Measurements from ENCODE around the gene UTP20. TPM values are rescaled to one million over a fixed set of nuclear protein-coding genes. Genes with fewer than 3 reads are reported as not detected.

Gene UTP20
- total RNA-seq, 4 donors from 2014 or later, result 9.7 to 17.6 (median 11.2) TPM

DNA sequence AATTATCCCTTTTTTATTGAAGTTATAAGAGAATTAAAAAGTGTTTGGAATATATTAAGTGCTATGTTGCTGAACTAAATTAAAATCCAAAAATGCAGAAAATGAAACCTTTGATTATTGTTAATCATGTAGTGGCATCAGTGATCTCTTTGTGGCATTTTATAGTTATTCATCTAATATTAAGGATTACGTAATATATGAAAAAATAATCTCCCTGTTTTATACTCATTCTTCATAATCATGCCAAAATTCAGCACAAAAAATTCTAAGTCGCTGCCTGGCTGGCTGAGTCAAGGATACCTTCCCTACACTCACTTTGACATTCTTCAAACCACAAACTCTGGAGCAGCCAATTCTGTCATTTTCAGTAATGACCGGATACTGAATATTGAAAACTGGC is 64.0 kb downstream of the UTP20 start:
- DNase-seq, result no peak
- intact Hi-C loops (cut with DNase I), result no loop called here
- peaks cover 28 to 35% of the 10 kb centered on the region in 2 donors for H3K36me3 ChIP-seq
- WGBS, 2 donors, result 93 to 94% methylated on average over 3 of the region's 3 CpGs
- no peaks in the 10 kb centered on the region for H3K27me3 ChIP-seq
- H3K4me1 ChIP-seq, result no peaks in the 10 kb centered on the region
- no peaks in the 10 kb centered on the region for H3K9me3 ChIP-seq
- H3K4me3 ChIP-seq (replicated peaks in 1 of 3), result no peak overlapping the region
- no peak for TF ChIP-seq CTCF (IDR thresholded peaks at IDR 0.05)
- no peak for TF ChIP-seq POLR2A (IDR thresholded peaks at IDR 0.05)
- no peak overlapping the region for H3K27ac ChIP-seq

DNA sequence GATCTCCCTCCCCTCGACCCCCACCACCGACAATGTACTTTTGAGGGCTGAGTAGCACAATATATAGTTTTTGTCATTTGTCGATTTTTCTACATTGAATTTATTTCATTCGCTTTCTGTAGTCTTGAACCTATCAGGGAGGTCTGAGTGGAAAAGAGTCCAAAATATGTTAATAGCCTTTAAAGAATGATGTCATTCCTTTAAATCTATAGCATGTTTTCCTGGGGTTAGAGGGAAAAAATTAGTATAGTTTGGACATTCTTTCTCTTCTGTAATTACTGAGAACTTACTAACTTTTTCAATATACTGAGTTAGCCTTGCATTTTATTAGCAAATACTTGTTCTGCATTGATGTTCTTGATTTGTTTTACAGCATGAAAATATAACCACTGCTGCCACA is 71.8 kb downstream of the UTP20 start:
- H3K9me3 ChIP-seq, result no peaks in the 10 kb centered on the region
- H3K36me3 ChIP-seq, result peaks cover 12 to 38% of the 10 kb centered on the region in 2 donors
- H3K4me3 ChIP-seq (replicated peaks in 1 of 3), result no peak overlapping the region
- intact Hi-C loops (cut with DNase I), result no loop called here
- WGBS, 2 donors, result 97% methylated on average over 4 of the region's 4 CpGs
- no peak for DNase-seq
- no peak overlapping the region for H3K27ac ChIP-seq
- no peaks in the 10 kb centered on the region for H3K4me1 ChIP-seq
- no peaks in the 10 kb centered on the region for H3K27me3 ChIP-seq
- TF ChIP-seq CTCF (IDR thresholded peaks at IDR 0.05) (no peak), POLR2A (IDR thresholded peaks at IDR 0.05) (no peak)

- TF ChIP-seq POLR2A (IDR thresholded peaks at IDR 0.05) (no peak), CTCF (IDR thresholded peaks at IDR 0.05) (no peak)
- H3K36me3 ChIP-seq, result peaks cover 5 to 48% of the 10 kb centered on the region in 2 donors
- no peak overlapping the region for H3K27ac ChIP-seq
- H3K4me1 ChIP-seq, result no peaks in the 10 kb centered on the region
- H3K27me3 ChIP-seq, result no peaks in the 10 kb centered on the region
- intact Hi-C loops (cut with DNase I), result no loop called here
- DNase-seq, result no peak
- 93 to 96% methylated on average over 5 of the region's 5 CpGs for WGBS, 2 donors
- no peaks in the 10 kb centered on the region for H3K9me3 ChIP-seq
- H3K4me3 ChIP-seq (replicated peaks in 1 of 3), result no peak overlapping the region
Observed at GRCh38 chr12:101356794-101357193, 76.9 kb downstream of the UTP20 start.

- H3K4me1 ChIP-seq, result no peaks in the 10 kb centered on the region
- WGBS, 2 donors, result 95 to 97% methylated on average over 8 of the region's 8 CpGs
- H3K27me3 ChIP-seq, result no peaks in the 10 kb centered on the region
- intact Hi-C loops (cut with DNase I), result no loop called here
- TF ChIP-seq POLR2A (IDR thresholded peaks at IDR 0.05), result no peak
- TF ChIP-seq CTCF (IDR thresholded peaks at IDR 0.05), result no peak
- H3K4me3 ChIP-seq (replicated peaks in 1 of 3), result no peak overlapping the region
- DNase-seq, result no peak
- H3K27ac ChIP-seq, result no peak overlapping the region
- H3K9me3 ChIP-seq, result no peaks in the 10 kb centered on the region
- H3K36me3 ChIP-seq, result peaks cover 6 to 38% of the 10 kb centered on the region in 2 donors
Observed at GRCh38 chr12:101361455-101361854, 81.5 kb downstream of the UTP20 start.

DNA sequence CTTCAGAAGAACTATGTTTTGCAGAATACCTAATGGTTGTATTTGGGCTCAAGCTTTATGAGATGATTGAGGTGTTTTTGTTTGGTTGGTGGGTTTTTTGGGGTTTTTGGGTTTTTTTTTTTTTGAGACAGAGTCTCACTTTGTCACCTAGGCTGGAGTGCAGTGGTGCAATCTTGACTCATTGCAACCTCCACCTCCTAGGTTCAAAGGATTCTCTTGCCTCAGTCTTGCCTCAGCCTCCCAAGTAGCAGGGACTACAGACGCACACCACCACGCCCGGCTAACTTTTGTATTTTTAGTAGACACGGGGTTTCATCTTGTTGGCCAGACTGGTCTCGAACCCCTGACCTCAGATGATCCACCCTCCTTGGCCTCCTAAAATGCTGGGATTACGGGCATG is 88.1 kb downstream of the UTP20 start:
- no peak overlapping the region for H3K27ac ChIP-seq
- no peaks in the 10 kb centered on the region for H3K9me3 ChIP-seq
- H3K36me3 ChIP-seq, result peaks cover 25 to 48% of the 10 kb centered on the region in 2 donors
- H3K27me3 ChIP-seq, result no peaks in the 10 kb centered on the region
- TF ChIP-seq POLR2A (IDR thresholded peaks at IDR 0.05) (no peak), CTCF (IDR thresholded peaks at IDR 0.05) (no peak)
- DNase-seq, result no peak
- H3K4me3 ChIP-seq (replicated peaks in 1 of 3), result no peak overlapping the region
- 94 to 98% methylated on average over 6 of the region's 6 CpGs for WGBS, 2 donors
- H3K4me1 ChIP-seq, result no peaks in the 10 kb centered on the region
- intact Hi-C loops (cut with DNase I), result no loop called here

All from thyroid gland (tissue), 4 donors.